ENCODE results near the gene MSI2. TPM values are rescaled to one million over a fixed set of nuclear protein-coding genes. Genes with fewer than 3 reads are reported as not detected.

MSI2 gene
- total and polyA plus RNA-seq, 9 of the 15 experiments (the other 6 are each of a cell fraction or from before 2014, with no cell fraction given), result 4.6 to 61.8 (median 42.4) TPM

DNA sequence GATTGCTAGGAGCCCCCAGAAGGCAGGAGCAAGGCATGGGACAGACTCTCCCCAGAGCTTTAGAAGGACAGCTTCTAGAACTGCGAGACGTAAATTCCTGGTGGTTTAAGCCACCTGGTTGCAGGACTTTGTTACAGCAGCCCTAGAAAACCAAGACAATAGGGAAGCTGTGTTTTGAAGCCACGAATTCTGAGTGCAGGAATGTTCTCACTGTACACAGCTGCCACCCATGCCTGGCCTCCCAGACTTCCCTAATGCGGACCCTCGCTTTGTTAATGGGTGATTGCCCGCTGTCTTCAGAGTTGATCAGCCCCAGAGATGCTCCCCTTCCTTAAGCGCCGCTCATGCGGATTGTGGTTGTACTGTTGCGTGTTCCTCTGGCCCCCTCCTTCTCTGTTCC, 177.1 kb downstream of the MSI2 start:
- no peak for FAIRE-seq
- Histone ChIP-seq H3K27me3 (ENCODE audit: control insufficient read depth in 2 of 2, insufficient read depth in 2 of 2, low read length in 2 of 2) (no peaks in the 10 kb centered on the region), H3K36me3 (ENCODE audit: control insufficient read depth, insufficient read depth, low read length) (peaks cover 2% of the 10 kb centered on the region; the same call in 1 of the 3 replicates), H3K4me3 (no peak overlapping the region), H3K27ac (ENCODE audit: extremely low read depth, low read depth, low read length) (no peak overlapping the region; the same call in 2 of the 3 replicates), H3K9me3 (replicated peaks; ENCODE audit: control insufficient read depth, insufficient read depth, low read depth, low read length) (no peaks in the 10 kb centered on the region), H3K4me1 (replicated peaks in 1 of 2; ENCODE audit: control insufficient read depth in 2 of 2, insufficient read depth in 2 of 2, low read length in 2 of 2) (peaks cover 2 to 4% of the 10 kb centered on the region in 2 experiments; a peak in 4 of 5 replicates), H3K79me2 (ENCODE audit: control insufficient read depth, insufficient read depth, low read length) (peaks cover 10% of the 10 kb centered on the region), H3K9me1 (ENCODE audit: control insufficient read depth, insufficient read depth, low read length) (no peaks in the 10 kb centered on the region), H3K9ac (ENCODE audit: insufficient read depth in 1 of 2, low read depth in 2 of 2, low read length in 2 of 2) (no peak overlapping the region), H4K20me1 (replicated peaks; ENCODE audit: control insufficient read depth, insufficient read depth, low read length) (no peaks in the 10 kb centered on the region; the same call in 1 of the 2 replicates), H2AFZ (ENCODE audit: low read depth, low read length) (no peak overlapping the region), H3K4me2 (ENCODE audit: insufficient read depth, low read length) (no peak overlapping the region)
- no peak for ATAC-seq
- TF ChIP-seq SRSF9 (IDR thresholded peaks at IDR 0.05; ENCODE audit: borderline replicate concordance, low read depth, low read length), result no peak
- TF ChIP-seq EZH2 (IDR thresholded peaks at IDR 0.05; ENCODE audit: borderline replicate concordance, low read depth, low read length), result no peak
- no peak for TF ChIP-seq ZNF707 (CRISPR knock-in tag; conservative IDR thresholded peaks at IDR 0.05)
- TF ChIP-seq SMARCA5 (IDR thresholded peaks at IDR 0.05), result no peak
- no peak for TF ChIP-seq PURB (CRISPR knock-in tag; IDR thresholded peaks at IDR 0.05; ENCODE audit: low read depth)
- TF ChIP-seq MCM3 (IDR thresholded peaks at IDR 0.05), result no peak
- no peak for TF ChIP-seq TAF1 (IDR thresholded peaks at IDR 0.05; ENCODE audit: control insufficient read depth, extremely low read depth, insufficient read depth, low read length, severe bottlenecking)
- TF ChIP-seq ZNF778 (CRISPR knock-in tag; IDR thresholded peaks at IDR 0.05), result no peak
- no peak for TF ChIP-seq ZNF79 (CRISPR knock-in tag; IDR thresholded peaks at IDR 0.05; ENCODE audit: low read depth)
- TF ChIP-seq SETDB1 (IDR thresholded peaks at IDR 0.05; ENCODE audit: low read length), result no peak
- TF ChIP-seq NCOA2 (IDR thresholded peaks at IDR 0.05; ENCODE audit: partially characterized antibody in 2 of 2), result no peak
- no peak for TF ChIP-seq CBFA2T2 (conservative IDR thresholded peaks at IDR 0.05)
- TF ChIP-seq POU5F1 (IDR thresholded peaks at IDR 0.05; ENCODE audit: borderline replicate concordance, low read depth, low read length, partially characterized antibody), result no peak
- WGBS (ENCODE audit: insufficient coverage, low coverage, missing lambda C conversion rate), result 90% methylated on average over 10 of the region's 10 CpGs
- POLR2A ChIA-PET, result no interaction called here
- BruUV-seq (replicated peaks), result no TSS peak
- CTCF ChIA-PET (ENCODE audit: low intra/inter-chr PET ratio), result interaction anchor here (0.9 kb wide), 1 partner anchor 191 kb away, joined by 4 read pairs; no protein-coding TSS in a partner anchor
- in situ Hi-C loops (cut with MboI), result no loop called here
- intact Hi-C loops (cut with micrococcal nuclease), result no loop called here
- DNase-seq (ENCODE audit: extremely low read depth in 1 of 4, low spot score in 3 of 4), result no peak

Measured in K562 (cell line).